HG02642 (cell line): Measurements from ENCODE around the gene CRADD.
"Not testable (repeated sequence)": the region's sequence is repeated elsewhere in the genome, so short reads cannot be mapped to it uniquely, and the experiment has no call there.

Source experiments
- ATAC-seq: cut with Tn5 transposase; IDR thresholded peaks from one replicate; pipeline ENCODE4 v1.9.1; 2021; ENCODE audit warnings: mild to moderate bottlenecking; ENCODE audit not compliant: unreplicated experiment, poor library complexity

Gene CRADD

DNA sequence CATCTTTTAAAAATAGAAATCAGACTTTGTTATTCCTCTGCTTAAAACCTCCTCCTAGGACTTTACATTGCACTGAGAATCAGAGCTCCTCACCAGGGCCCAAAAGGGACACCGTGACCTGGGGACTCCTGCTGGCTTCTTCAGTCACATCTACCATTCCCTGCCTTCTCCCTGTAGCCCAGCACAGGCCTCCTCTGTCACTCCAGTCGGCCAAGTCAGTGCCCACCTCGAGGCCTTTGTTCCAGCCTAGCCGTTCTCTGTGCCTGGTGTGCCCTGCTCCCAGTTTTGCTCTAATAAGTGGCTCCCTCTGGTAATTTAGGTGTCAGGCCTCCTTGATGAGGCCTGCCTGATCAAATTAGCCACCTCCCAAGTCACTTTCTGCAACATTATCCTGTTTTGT is 27.4 kb downstream of the CRADD start:
- no peak for ATAC-seq

- no peak for ATAC-seq
Measured at GRCh38 chr12:93705237-93705636, 28.1 kb downstream of the CRADD start.

GRCh38 chr12:93706387-93706786 is 29.2 kb downstream of the CRADD start:
- ATAC-seq, result no peak

DNA sequence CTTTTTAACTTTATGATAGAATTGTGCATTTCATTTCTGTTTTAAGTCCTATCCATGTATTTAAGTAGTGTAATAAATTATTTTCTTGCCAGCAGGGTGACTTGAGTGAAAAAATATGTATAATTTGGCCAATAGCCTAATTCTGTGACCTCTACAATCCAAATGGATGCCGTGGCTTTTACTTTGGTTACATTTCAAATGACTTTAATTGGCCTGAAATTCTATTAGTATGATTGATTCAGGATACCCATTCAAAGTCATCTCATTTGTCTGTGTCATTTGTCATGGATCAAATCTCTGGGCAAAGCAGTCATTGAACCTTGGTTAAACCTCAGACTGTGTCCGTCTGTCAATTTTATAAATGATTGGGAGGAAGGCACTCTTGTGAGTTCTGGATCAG is 29.6 kb downstream of the CRADD start:
- ATAC-seq, result no peak

DNA sequence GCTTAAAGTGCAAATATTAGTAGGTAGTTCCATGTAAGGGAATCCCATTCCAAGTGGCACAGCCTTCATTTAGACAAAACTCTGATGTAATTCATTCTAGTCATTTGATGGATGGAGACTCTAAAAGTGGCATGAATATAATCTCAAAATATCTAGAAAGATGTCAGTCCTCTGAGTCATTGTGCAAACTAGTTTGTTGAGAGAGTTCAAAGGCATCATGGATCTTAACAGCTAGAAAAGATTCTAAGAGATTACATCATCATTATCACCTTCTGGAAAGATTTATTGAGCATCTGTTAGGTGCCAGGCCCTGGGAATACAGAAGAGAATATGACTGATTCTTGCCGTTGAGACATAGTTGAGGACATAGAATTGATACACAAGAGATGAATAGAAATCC is 30.7 kb downstream of the CRADD start:
- ATAC-seq, result no peak

- no peak for ATAC-seq
Measured at GRCh38 chr12:93708952-93709351, 31.8 kb downstream of the CRADD start.

GRCh38 chr12:93709386-93709785 is 32.2 kb downstream of the CRADD start:
- no peak for ATAC-seq

DNA sequence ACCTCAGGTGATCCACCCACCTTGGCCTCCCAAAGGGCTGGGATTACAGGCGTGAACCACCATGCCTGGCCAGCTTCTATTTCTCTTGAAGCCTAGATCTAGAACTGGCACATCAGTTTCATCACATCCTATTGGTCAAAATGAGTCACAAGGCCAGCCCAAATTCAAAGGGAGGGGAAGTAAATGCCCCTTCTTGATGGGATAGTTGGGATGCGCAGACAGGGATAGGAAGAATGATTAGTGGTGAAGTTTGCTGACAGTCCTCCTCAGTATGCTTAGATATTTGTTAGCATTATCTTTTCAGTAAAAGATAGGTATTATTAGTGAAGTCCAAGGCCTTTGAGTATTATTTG is 33.4 kb downstream of the CRADD start:
- ATAC-seq, result no peak

GRCh38 chr12:93711502-93711901 is 34.3 kb downstream of the CRADD start:
- ATAC-seq, result not testable (repeated sequence)

- ATAC-seq, result no peak
Measured at GRCh38 chr12:93712200-93712599, 35.0 kb downstream of the CRADD start.

GRCh38 chr12:93713060-93713459 is 35.9 kb downstream of the CRADD start:
- ATAC-seq, result no peak

GRCh38 chr12:93713800-93714199 is 36.6 kb downstream of the CRADD start:
- ATAC-seq, result no peak

DNA sequence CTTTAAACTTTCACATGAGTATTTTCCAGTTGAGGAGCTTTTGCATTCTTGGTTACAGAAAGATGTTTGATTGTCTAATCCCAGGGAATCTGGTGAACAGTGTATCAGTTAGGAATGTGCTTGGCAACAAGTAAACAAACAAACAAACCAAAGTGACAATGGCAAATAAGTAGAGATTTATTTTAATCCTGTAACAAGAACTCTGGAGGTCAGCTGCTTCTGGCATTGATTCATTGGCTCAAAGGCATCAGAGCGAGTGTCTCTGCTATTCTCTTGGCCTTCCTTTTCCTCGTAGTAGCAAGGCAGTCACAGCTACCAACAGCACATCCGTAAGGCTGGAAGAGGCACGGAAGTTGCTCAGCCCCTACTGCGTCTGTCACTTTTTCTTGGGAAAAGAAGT is 37.2 kb downstream of the CRADD start:
- ATAC-seq, result no peak

GRCh38 chr12:93719710-93720109 is 42.5 kb downstream of the CRADD start:
- no peak for ATAC-seq

DNA sequence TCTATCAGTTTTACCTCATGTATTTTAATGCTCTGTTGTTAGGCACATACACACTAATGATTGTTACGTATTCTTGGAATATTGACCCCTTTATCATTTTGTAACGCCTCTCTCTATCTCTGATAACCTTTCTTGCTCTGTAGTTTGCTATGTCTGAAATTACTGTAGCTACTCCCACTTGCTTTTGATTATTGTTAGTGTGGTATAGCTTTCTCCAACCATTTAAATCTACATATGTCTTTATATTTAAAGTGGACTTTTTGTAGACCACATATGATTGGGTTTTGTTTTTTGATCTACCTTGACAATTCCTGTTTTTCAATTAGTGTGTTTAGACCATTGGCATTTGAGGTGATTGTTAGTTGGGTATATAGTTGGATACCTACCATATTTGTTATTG is 43.4 kb downstream of the CRADD start:
- ATAC-seq, result no peak

DNA sequence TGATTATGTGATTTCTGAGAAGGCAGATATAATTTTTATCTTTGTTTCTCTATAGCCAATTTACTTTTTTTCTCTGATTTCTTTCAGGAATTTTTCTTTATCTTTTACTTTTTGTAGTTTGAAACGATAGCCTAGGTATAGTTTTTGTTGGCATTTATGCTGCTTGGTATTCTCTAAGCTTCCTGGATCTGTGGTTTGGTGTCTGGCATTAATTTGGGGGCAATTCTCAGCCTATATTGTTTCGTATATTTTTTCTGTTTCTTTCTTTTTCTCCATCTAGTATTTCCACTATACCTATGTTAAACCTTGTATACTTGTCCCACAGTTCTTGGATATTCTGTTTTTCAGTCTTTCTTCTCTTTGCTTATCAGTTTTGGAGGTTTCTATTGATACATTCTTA is 45.0 kb downstream of the CRADD start:
- no peak for ATAC-seq

GRCh38 chr12:93722835-93723567 is 45.8 kb downstream of the CRADD start:
- ATAC-seq, result no peak

DNA sequence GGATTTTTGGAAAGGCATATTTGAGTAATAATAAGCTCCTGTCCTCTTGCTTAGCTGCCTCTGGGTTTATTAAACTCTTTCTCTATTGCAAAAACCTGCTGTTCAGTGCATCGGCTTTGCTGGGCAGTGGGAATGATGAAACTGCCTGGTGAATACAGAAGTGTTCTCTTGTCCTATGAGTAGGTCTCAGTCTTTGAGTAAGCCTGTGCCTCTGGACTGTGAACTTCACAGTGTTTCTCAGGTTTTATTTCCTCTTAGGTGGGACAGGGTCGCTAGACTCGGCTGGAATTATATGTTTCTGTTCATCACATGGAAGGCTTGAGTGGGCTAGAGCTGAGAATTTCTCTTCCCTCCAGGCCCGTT is 46.4 kb downstream of the CRADD start:
- ATAC-seq, result no peak

DNA sequence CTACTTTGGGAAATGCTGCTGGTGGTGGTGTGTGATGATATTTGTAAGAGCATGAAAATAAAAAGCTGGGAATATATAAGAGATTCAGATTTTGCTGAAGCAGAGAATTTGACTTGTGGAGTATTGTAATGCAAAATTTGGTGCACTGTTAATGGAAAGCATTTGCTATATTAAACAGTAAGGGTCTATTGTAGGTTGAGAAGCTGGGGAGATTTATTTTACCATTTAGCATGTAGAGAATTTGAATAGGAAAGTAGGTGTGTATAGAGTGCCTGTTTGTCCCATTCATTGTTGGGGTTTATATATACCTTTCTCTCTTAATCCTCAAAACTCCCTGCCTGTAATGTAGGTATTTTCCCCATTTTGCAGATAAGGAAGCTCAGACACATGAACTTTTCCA is 48.4 kb downstream of the CRADD start:
- ATAC-seq, result no peak

DNA sequence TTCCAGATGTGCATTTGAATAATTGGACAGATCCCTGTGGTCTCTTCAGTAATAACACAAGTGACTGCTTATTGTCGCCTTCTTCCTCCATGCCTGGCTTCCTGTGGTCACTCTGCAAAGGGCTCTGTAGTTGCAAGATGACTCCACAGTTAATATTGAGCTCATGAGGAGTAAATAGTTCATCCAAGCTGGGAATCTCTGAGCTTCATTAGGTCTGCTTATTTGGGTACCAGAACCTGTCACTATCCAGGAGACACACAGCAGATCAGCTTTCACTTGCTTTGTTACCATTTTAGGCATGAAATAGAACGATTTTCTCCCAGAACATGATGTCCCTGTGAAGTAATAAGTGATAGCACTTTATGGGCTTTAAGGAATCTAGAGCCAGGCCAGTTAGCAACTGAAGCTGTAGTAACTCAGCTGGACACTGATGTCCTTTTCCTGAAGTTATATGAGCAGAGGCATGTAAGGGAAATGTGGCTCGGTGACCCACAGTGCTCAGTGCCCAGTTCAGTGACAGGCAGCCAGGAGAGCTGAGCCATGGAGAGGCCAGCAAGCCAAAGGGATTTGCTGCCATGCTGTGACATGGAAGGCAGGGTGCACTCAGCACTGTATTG is 50.1 kb downstream of the CRADD start:
- ATAC-seq, result peak; percentile 46

- no peak for ATAC-seq
Measured at GRCh38 chr12:93727911-93728310, 50.7 kb downstream of the CRADD start.

DNA sequence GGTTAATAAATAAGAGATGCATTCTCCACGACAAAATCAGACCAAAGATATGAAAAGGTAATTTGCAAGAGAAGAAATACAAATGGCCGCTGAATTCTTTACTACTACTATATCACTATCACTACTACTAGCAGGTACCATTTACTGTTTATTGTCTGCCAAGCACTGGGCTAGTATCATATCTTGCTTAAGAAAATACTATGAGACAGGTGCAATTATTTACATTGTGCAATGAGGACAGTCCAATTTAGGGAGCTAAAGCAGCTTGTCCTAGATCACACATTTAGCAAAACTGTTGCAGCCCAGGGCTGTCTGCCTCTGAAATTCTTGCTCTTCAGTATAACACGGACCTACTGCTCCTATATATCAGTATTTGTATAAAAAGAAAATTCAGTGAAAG is 52.8 kb downstream of the CRADD start:
- ATAC-seq, result no peak
